Gastrocnemius medialis (tissue), 4 donors: ENCODE results near the gene EDARADD. TPM values are rescaled to one million over a fixed set of nuclear protein-coding genes. Genes with fewer than 3 reads are reported as not detected.
A peak's percentile ranks its signal among the peaks of the same experiment; 100 is the strongest.
"Not testable (repeated sequence)": the region's sequence is repeated elsewhere in the genome, so short reads cannot be mapped to it uniquely, and the experiment has no call there.

ENCODE experiments used
- ATAC-seq, 2 donors: fragments of 150-250 bp; one replicate each; pipeline ENCODE4 v1.9.1; 2016
- DNase-seq, 2 donors: peaks; one replicate each; pipeline ENCODE4 v3.0.0-alpha.2; 2019
- H3K27ac ChIP-seq, 4 donors: fragments of 200-600 bp; sonication (generic); 1 replicate in 1 of 4; 2 replicates in 3 of 4; pipeline ENCODE4 v1.5.1; 2016 to 2018; ENCODE audit warnings: mild to moderate bottlenecking in 2 of 4, moderate library complexity in 1 of 4
- H3K27me3 ChIP-seq, 3 donors: fragments of 200-600 bp; sonication (generic) in 2 of 3; 1 replicate in 1 of 3; 2 replicates in 2 of 3; pipeline versions ENCODE4 v1.5.1 to v1.6.0; 2016 to 2019; ENCODE audit warnings: mild to moderate bottlenecking in 1 of 3, moderate library complexity in 1 of 3
- H3K36me3 ChIP-seq, 2 donors: fragments of 200-600 bp; sonication (generic) in 1 of 2; one replicate each; pipeline ENCODE4 v1.5.1; 2017 to 2018
- H3K4me1 ChIP-seq, 2 donors: fragments of 200-600 bp; sonication (generic) in 1 of 2; one replicate each; pipeline ENCODE4 v1.5.1; 2016 to 2017; ENCODE audit warnings: mild to moderate bottlenecking in 2 of 2
- H3K4me3 ChIP-seq, 4 donors: fragments of 200-600 bp; sonication (generic) in 3 of 4; 1 replicate in 1 of 4; 2 replicates in 3 of 4; pipeline ENCODE4 v1.5.1; 2016 to 2019; ENCODE audit warnings: mild to moderate bottlenecking in 2 of 4
- H3K9me3 ChIP-seq, 3 donors: fragments of 200-600 bp; sonication (generic) in 2 of 3; 1 replicate in 1 of 3; 2 replicates in 2 of 3; pipeline ENCODE4 v1.5.1; 2016 to 2019
- CTCF ChIP-seq, 5 experiments: fragments of 450-650 bp in 3 of 5; fragments of 200-600 bp in 2 of 5; sonication (generic) in 2 of 5; IDR thresholded peaks in 4 of 5; conservative IDR thresholded peaks in 1 of 5; 1 replicate in 4 of 5; 2 replicates in 1 of 5; pipeline ENCODE4 v1.5.1; 2016 to 2019; ENCODE audit warnings: antibody characterized with exemption in 5 of 5, mild to moderate bottlenecking in 3 of 5, moderate library complexity in 3 of 5
- POLR2A ChIP-seq, 2 donors: fragments of 450-650 bp; IDR thresholded peaks; one replicate each; pipeline ENCODE4 v1.6.1; 2017; ENCODE audit warnings: antibody characterized with exemption in 2 of 2, mild to moderate bottlenecking in 2 of 2, moderate library complexity in 2 of 2
- in situ Hi-C, 4 donors: fragments of 200-750 bp; cut with MboI; loops; one replicate each; pipeline versions ENCODE4 v1.15.0 to v1.8.0; 2017; ENCODE audit warnings: low sequenced_read_pairs in 4 of 4
- intact Hi-C: fragments of 100-400 bp; cut with DNase I; formaldehyde crosslinking; loops from one replicate; pipeline ENCODE4 v1.15.1; 2023; ENCODE audit warnings: low total_unique reads
- total RNA-seq, 4 donors: library from RNA; depleted of rRNA; stranded (reverse); fragments of >200 nt; gene quantifications; one replicate each; pipeline versions ENCODE4 v1.1.0 to v1.2.3, GENCODE V29; 2016

EDARADD gene
- total RNA-seq, 4 donors from 2014 or later: not detected

GRCh38 chr1:236451796-236452373 is 57.8 kb downstream of the EDARADD start:
- in situ Hi-C loops: no loop called here
- H3K27ac ChIP-seq: no peak overlapping the region
- H3K4me1 ChIP-seq: no peaks in the 10 kb centered on the region
- H3K36me3 ChIP-seq: no peaks in the 10 kb centered on the region
- no peaks in the 10 kb centered on the region for H3K27me3 ChIP-seq
- no peaks in the 10 kb centered on the region for H3K9me3 ChIP-seq
- no peak for ATAC-seq
- intact Hi-C loops: no loop called here
- no peak overlapping the region for H3K4me3 ChIP-seq
- TF ChIP-seq POLR2A (IDR thresholded peaks at IDR 0.05) (no peak), CTCF (IDR thresholded peaks at IDR 0.05 in 4 of 5, conservative IDR thresholded peaks at IDR 0.05 in 1 of 5) (peak in 1 of 5 experiments; percentile 18)
- no peak for DNase-seq

- intact Hi-C loops: no loop called here
Observed at GRCh38 chr1:236455243-236455642, 61.2 kb downstream of the EDARADD start.

GRCh38 chr1:236457775-236458174 is 63.7 kb downstream of the EDARADD start:
- Histone ChIP-seq H3K9me3 (no peaks in the 10 kb centered on the region), H3K27ac (no peak overlapping the region), H3K27me3 (peaks cover 0 to 8% (median 0%) of the 10 kb centered on the region in 3 donors), H3K36me3 (no peaks in the 10 kb centered on the region), H3K4me3 (no peak overlapping the region), H3K4me1 (no peaks in the 10 kb centered on the region)
- no peak for DNase-seq
- intact Hi-C loops (no loop called here), in situ Hi-C loops (no loop called here)
- no peak for TF ChIP-seq POLR2A (IDR thresholded peaks at IDR 0.05)
- no peak for TF ChIP-seq CTCF (IDR thresholded peaks at IDR 0.05 in 4 of 5, conservative IDR thresholded peaks at IDR 0.05 in 1 of 5)
- no peak for ATAC-seq

More at GRCh38 chr1:236455243-236455642, 61.2 kb downstream of the EDARADD start:
- in situ Hi-C loops: no loop called here
- H3K36me3 ChIP-seq: no peaks in the 10 kb centered on the region
- no peaks in the 10 kb centered on the region for H3K9me3 ChIP-seq
- H3K27ac ChIP-seq: no peak overlapping the region
- H3K4me3 ChIP-seq: no peak overlapping the region
- DNase-seq (no peak), ATAC-seq (no peak)
- TF ChIP-seq POLR2A (IDR thresholded peaks at IDR 0.05) (no peak), CTCF (IDR thresholded peaks at IDR 0.05 in 4 of 5, conservative IDR thresholded peaks at IDR 0.05 in 1 of 5) (no peak)
- no peaks in the 10 kb centered on the region for H3K27me3 ChIP-seq
- no peaks in the 10 kb centered on the region for H3K4me1 ChIP-seq

- in situ Hi-C loops: no loop called here
- Histone ChIP-seq H3K27me3 (peaks cover 0 to 8% (median 0%) of the 10 kb centered on the region in 3 donors), H3K36me3 (no peaks in the 10 kb centered on the region), H3K27ac (no peak overlapping the region), H3K9me3 (no peaks in the 10 kb centered on the region), H3K4me1 (no peaks in the 10 kb centered on the region), H3K4me3 (no peak overlapping the region)
- intact Hi-C loops: no loop called here
- no peak for ATAC-seq
- no peak for DNase-seq
- TF ChIP-seq POLR2A (IDR thresholded peaks at IDR 0.05): no peak
- no peak for TF ChIP-seq CTCF (IDR thresholded peaks at IDR 0.05 in 4 of 5, conservative IDR thresholded peaks at IDR 0.05 in 1 of 5)
Observed at GRCh38 chr1:236458996-236459395, 64.9 kb downstream of the EDARADD start.

GRCh38 chr1:236460103-236460502 is 66.0 kb downstream of the EDARADD start:
- no peak for DNase-seq
- in situ Hi-C loops: no loop called here

GRCh38 chr1:236464197-236464596 is 70.1 kb downstream of the EDARADD start:
- H3K27ac ChIP-seq, H3K9me3 ChIP-seq, in situ Hi-C loops, H3K4me1 ChIP-seq, DNase-seq, H3K27me3 ChIP-seq, ATAC-seq, H3K4me3 ChIP-seq, intact Hi-C loops, H3K36me3 ChIP-seq: not testable (repeated sequence)

More at GRCh38 chr1:236460103-236460502, 66.0 kb downstream of the EDARADD start:
- H3K27me3 ChIP-seq: peaks cover 0 to 8% (median 0%) of the 10 kb centered on the region in 3 donors
- intact Hi-C loops: no loop called here
- H3K4me3 ChIP-seq: no peak overlapping the region
- ATAC-seq: no peak
- no peaks in the 10 kb centered on the region for H3K36me3 ChIP-seq
- no peak for TF ChIP-seq CTCF (IDR thresholded peaks at IDR 0.05 in 4 of 5, conservative IDR thresholded peaks at IDR 0.05 in 1 of 5)
- no peak for TF ChIP-seq POLR2A (IDR thresholded peaks at IDR 0.05)
- no peak overlapping the region for H3K27ac ChIP-seq
- H3K4me1 ChIP-seq: no peaks in the 10 kb centered on the region
- no peaks in the 10 kb centered on the region for H3K9me3 ChIP-seq
